Right renal pelvis (tissue), 4 donors: Measurements from ENCODE around the gene CD93. TPM values are rescaled to one million over a fixed set of nuclear protein-coding genes. Genes with fewer than 3 reads are reported as not detected.

Experiments
- DNase-seq, 4 donors: peaks; one replicate each; pipeline ENCODE4 v3.0.0-alpha.2; 2013; ENCODE audit warnings: low read depth in 4 of 4, low spot score in 3 of 4, missing footprints in 1 of 4
- polyA plus RNA-seq, 4 donors: library from polyadenylated mRNA; unstranded; fragments of 120-200 nt; gene quantifications; one replicate each; pipeline ENCODE4 v1.2.1, GENCODE V29; 2013; ENCODE audit not compliant: insufficient read length in 4 of 4

CD93 gene
- polyA plus RNA-seq, 4 donors: 42.6 to 50.1 (median 47.0) TPM

DNA sequence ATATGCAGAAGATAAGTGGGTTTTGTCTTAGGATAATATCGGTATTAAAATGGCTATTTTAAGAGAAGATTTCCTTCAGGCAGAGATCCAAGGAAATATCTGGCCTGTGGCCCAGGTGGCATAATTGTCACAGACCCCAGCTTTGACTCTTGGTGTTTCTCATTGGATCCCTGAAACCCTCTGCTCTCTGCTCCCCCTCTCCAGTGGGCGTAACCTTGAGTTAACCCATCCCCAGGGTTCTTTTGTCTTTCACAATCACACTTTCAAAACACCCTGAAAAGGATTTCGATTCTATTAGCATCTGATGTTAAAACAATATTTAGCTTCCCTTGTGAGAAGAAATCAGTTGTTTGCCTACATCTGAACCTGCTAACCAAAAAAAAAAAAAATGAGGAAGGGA is 43.9 kb downstream of the CD93 start:
- DNase-seq: no peak

DNA sequence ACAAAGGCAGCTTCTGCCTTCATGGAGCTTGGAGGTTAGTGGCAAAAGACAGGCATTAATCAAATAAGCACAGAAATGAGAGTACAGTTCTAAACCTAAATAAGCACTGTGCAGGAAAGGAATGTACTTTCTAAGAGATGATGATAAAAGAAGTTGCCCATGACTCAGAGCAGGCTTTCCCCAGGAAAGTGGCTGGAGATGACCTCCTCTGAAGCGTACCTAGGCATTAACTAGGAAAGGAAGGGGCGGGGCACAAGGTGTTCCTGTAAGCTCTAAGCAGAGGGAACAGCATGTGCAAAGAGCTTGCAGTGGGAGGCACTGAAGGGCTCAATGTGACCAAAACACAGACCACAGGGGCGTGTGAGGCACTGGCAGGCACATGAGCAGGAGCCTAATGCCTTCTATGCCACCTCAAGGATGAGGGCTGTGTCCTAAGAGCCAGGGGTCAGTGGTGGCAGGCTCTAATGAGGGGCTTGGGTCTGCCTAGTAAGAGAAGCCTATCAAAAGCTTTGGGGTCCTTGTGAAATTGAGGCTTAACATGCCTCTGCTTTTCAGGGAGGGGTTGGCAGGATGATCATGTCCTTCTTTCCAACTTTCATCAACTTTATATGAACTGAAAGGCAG is 46.1 kb downstream of the CD93 start:
- no peak for DNase-seq

DNA sequence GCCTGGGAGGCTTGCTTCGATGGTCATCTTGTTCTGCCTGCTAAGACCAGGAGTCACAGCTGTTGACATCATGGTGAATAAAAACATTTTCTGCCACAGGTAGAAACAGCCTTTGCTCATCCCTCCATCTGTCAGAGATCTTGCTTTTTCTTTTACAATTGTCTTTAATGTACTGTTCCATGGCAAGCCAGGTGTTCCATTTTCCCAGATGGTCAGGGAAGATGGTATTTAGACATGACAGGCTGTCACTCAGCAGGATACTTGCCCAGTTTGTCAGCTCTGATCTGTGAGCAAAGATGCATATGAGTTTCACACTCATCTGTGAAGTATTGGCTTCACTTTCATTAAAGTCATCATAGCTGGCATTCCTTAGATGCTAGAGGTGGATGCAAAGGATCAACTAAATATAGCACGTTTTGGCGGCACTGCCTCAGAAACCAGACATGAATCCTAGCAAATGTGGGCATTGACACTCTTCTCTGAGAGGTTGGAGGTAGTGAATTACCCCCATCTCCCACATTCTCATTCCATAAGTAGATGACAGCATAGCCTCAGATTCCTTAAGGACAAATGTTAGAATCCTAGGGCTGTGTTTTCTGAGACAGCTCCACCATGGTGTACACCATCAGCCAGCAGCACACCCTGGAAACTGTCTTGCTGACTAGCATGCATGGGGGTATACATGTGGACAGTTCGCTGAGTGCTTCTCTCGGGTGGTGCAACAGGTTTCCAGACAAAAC is 46.8 kb downstream of the CD93 start:
- DNase-seq: no peak

DNA sequence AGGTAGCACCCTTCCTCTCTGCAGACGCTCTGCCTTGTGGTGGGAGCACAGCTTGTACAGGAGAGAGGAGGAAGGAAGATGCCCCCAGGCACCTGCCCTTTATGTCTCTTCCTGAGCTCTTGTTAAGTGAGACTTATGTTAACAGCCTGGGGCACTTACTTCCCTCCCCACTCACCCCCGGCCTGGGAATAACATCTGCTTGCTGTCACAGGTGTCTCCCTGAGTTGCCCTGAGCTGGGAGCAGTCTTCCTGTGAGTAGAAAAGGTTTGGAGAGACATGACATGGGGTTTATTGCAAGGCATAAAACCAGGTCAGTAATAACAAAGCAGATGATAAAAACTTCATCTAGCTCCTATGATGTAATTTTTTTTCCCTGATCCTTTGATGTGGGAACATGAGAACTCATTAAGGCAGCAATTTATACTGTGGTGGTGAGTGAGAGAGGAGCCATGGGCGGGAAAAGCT is 49.1 kb downstream of the CD93 start:
- DNase-seq: no peak

DNA sequence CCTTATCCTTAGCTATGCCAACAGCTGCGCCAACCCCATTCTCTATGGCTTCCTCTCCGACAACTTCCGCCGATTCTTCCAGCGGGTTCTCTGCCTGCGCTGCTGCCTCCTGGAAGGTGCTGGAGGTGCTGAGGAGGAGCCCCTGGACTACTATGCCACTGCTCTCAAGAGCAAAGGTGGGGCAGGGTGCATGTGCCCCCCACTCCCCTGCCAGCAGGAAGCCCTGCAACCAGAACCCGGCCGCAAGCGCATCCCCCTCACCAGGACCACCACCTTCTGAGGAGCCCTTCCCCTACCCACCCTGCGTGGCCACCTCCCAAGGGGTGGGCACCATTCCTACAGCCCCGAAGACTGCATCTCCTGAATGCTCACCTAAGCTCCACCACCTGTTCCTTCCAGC is 49.8 kb downstream of the CD93 start:
- DNase-seq: no peak

DNA sequence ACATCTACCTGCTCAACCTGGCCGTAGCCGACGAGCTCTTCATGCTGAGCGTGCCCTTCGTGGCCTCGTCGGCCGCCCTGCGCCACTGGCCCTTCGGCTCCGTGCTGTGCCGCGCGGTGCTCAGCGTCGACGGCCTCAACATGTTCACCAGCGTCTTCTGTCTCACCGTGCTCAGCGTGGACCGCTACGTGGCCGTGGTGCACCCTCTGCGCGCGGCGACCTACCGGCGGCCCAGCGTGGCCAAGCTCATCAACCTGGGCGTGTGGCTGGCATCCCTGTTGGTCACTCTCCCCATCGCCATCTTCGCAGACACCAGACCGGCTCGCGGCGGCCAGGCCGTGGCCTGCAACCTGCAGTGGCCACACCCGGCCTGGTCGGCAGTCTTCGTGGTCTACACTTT is 50.4 kb downstream of the CD93 start:
- DNase-seq: no peak

DNA sequence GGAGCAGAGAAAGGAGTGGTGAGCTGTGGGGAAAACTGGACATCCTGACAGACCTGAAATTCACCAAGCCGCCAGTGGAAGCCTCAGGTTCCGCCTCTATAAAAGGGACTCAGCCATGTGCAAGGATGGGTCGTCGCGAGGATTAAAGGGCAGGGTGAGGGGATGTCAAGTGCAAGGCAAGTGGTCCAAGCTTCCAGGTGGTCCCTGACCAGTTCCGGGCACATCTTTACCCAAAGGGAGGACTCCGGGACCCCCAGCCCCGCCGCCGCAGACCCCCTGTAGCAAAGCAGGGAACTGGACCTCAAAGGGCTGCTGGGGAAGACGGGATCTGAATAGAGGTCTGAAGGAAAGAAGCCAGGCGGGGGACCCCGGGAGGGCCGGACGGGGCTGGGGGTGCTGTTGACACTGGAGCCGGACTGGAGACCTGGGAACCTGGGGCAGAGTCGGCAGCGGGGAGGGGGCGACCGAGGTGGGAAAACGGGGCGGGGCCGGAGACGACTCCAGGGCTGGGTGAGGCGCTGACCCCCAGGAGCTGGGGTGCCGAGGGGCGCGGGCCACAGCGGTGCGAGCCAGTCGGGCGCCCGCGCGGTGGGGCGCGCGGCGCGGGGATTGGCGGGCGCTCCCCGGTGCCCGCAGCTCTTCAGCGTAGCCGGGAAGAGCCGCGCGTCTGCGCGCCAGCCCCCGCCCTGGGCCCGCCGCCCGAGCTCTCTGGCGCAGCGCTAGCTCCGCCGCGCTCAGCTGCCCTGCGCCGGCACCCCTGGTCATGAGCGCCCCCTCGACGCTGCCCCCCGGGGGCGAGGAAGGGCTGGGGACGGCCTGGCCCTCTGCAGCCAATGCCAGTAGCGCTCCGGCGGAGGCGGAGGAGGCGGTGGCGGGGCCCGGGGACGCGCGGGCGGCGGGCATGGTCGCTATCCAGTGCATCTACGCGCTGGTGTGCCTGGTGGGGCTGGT is 51.1 kb downstream of the CD93 start, which contains the start of gene SSTR4:
Gene SSTR4, plus strand, starts transcription at position 592 of the 951 bp plus-strand sequence. Its CDS starts 172 bp downstream, at position 764.
- no peak for DNase-seq

DNA sequence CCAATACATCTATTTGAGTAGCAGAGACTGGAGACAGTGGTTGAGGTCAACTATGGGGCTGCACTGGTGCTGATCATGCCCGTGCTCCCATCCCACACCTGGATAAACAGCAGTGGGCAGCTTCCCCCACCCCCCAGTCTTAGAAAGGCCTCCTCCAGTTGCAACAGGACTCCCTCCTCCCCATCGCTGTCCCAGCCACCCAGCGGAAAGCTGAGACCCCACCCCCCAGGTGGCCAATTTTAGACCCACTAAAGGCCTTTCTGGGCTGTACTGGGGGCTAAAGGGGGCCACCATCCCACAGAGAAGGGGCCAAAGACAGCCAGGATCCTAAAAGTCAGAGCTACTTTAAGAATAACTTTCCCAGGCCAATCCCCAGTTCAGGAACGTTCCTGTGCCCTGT is 52.2 kb downstream of the CD93 start:
- DNase-seq: no peak

DNA sequence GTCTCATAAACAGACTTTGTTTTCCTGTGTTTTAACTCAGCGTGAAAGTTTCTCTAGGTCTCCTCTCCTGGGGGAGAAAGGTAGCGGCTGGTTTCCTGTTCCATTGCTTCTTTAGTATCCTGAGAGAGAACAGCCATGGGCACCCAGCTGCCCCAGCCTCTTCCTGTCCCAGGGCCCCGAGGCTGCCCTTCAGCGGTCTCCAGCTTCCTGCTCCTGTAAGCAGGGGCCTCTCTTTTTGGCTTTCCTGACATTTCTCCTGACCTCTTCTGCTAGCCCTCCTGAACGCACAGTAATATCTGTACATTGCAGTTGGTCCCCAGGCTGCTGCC is 53.4 kb downstream of the CD93 start:
- DNase-seq: no peak

DNA sequence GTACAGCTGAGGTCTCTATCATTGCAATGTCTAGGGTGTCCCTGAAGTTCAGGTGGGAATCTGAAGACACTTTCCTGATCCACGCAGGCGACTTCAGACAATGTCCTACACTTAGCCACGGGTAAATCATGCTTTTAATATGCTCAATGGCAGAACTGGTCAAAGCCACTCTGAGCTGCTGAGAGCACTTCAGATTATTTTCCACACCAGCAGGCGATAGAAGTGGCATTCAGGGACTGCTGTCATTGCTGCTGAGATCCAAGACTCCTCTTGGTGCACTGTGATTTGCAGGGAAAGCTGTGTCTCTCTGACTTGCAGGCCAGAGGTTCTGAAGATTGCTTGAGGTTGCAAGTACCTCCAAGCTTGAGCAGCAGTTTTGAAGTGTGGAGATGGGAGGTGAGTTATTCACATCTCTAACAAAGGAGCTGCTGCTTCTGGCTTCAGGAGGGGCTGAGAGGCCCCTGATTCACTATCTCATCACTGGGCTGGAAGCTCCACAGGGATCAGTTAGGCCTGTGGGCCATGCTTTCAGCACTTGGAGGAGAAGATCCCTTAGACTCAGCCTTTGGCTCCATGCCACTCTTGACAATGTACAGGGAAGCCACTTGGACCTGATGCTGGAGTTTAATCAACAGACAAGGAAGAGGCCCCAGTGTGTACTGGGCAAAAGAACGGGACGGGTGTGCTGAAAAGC is 53.9 kb downstream of the CD93 start:
- no peak for DNase-seq

DNA sequence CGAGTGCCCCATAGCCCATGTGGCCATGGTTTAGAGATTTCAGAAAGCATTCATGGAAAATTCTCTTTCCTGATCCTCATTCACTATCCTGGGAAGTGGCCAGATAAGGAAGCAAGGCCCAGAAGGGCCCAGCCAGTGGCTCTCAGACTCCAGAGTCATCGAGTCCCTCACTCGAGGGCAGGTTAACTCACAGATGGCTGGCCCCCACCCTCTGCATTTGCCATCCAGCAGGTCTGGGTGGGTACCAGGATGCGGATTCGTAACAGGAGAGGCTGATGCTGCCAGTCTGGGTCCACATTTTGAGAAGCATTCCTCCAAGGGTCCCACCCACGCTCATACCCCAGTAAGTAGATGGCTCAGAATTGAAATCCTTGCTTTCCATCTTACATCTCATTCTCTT is 54.8 kb downstream of the CD93 start:
- no peak for DNase-seq

Other genes with a start within 250 kb of the CD93 start
- gene SSTR4, start 51.0 kb downstream of the CD93 start, polyA plus RNA-seq: under 1 TPM in 1 of 4 donors, not detected in 3; 0.06 TPM
- 10 to 100 TPM in 1 of 4 donors, 1 to 10 TPM in 3; 5.2 to 10.8 (median 5.8) TPM for gene THBD, start 36.7 kb downstream of the CD93 start, polyA plus RNA-seq